ENCODE data around the gene VGLL4.
"Not testable (repeated sequence)": the region's sequence is repeated elsewhere in the genome, so short reads cannot be mapped to it uniquely, and the experiment has no call there.

The VGLL4 gene
- total RNA-seq, result 12.9 to 84.1 (median 53.0) reads per million in 18 experiments

GRCh38 chr3:11643605-11644087 is at the start of gene VGLL4:
TSS of gene VGLL4 (minus strand) at chr3:11643915. CDS start at chr3:11643518, 397 bp downstream.
- peak; percentile 76 to 88 for DNase-seq

GRCh38 chr3:11692532-11692813 is 48.8 kb upstream of the VGLL4 start:
- DNase-seq, result no peak

- no peak for DNase-seq
These were observed 48.2 kb upstream of the VGLL4 start for GRCh38 chr3:11691767-11692531.

DNA sequence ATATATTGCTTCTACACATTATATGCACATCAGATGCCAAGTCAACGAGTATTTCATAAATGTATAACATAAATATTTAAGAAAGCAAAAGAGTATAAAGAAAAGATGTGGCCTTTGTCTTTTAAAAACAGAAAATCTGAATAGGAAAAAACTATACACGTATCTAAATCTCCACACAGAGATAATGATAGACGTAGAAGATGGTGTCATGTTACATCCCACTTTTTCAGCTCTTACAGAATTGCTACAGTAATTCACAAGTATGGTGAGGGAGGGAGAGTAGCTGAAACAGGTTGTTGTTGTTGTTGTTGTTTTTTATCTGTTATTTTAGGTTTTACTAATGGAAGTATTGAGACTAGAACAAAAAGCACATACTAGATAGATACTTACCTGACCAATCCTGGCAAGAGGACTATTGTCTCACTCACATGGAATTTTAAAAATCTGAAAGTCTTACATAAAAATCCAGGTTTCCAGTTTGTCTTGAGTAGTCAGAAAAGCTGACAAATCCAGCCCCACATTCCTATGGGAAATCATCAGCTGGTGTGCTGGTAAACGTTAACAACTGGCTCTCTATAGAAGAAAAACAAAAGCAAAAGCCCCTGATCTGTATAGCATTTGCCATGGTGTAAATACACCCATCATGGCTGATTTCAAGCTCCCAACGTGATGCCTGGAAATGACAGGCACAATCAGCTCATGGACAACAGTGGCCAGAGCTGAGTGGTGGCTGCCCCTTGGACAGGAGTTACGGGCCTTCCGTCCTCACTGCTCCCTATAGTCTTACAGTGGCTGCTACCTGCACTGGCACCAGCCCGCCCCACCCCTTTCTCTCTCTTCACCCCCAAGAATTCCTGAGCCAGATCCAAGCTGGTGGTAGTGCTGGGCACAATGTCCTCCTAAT is 47.4 kb upstream of the VGLL4 start:
- no peak for DNase-seq

DNA sequence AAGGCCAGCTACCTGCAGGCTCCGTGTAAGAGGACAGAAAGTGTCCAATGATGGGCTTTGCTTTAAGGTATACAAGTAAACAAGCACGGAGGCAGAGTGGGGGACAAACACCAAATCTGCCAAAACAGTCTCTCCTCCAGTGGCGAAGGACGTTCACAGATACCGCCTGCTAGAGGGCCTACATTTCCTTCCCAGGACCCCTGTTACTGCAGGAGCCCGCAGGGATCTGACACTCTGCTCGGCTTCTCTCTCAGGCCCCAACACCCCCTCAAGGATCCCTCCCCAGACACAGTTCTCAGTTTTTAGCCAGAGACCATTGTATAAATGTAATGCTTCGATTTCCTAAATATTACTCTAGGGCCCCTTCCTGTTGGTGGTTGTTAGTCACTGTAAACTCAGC is 46.0 kb upstream of the VGLL4 start:
- DNase-seq, result no peak

- DNase-seq, result not testable (repeated sequence)
These were observed 41.3 kb upstream of the VGLL4 start for GRCh38 chr3:11684980-11685379.

DNA sequence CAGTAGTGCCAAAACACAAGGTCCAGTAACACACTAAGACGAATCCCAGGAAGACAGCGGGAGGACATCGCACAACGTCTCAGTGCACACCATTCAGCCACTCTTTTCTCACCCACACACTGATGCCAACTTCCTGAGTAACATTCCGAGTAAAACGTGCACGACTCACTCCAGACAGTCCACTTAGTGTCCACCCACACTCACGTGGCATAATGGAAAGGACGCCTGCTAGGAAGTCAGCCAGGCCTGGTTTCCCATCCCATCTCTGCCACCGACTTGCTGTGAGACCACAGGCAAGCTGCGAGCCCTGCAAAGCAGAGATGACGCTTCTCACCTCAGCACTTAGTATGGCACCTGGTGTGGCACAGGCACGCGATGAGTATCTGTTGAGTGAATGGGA is 36.8 kb upstream of the VGLL4 start:
- no peak for DNase-seq

GRCh38 chr3:11679964-11680363 is 36.2 kb upstream of the VGLL4 start:
- no peak for DNase-seq

- no peak for DNase-seq
These were observed 28.6 kb upstream of the VGLL4 start for GRCh38 chr3:11672363-11672762.

DNA sequence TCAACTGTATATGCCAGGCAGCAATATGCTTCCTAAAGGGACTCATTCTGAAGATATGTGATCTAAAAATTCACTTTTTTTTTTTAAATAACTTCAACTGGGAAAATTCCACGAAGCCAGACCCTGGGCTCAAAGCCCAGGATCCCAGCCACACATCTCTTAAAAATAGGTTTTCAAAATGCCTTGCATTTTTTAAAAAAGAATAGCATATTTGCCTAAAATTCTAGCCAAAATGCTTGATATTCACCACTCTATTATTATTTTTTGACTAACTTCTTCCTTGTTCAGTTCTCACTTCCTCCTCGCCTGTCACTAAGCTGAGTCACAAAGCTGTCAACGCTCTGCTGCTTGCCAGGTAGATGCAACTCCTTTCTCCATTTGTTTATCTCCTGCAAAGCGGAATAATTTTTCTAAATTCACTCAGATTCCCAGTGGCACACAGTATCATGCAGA is 28.0 kb upstream of the VGLL4 start:
- DNase-seq, result peak in 1 of 2 donors; percentile 15

- no peak for DNase-seq
These were observed 24.8 kb upstream of the VGLL4 start for GRCh38 chr3:11668243-11669235.

GRCh38 chr3:11665331-11665730 is 21.6 kb upstream of the VGLL4 start:
- no peak for DNase-seq

- DNase-seq, result no peak
These were observed 18.8 kb upstream of the VGLL4 start for GRCh38 chr3:11662392-11662990.

- peak in 1 of 2 donors; percentile 34 for DNase-seq
These were observed 18.1 kb upstream of the VGLL4 start for GRCh38 chr3:11661827-11662226.

- DNase-seq, result no peak
These were observed 17.4 kb upstream of the VGLL4 start for GRCh38 chr3:11661052-11661656.

GRCh38 chr3:11660242-11660641 is 16.5 kb upstream of the VGLL4 start:
- no peak for DNase-seq

DNA sequence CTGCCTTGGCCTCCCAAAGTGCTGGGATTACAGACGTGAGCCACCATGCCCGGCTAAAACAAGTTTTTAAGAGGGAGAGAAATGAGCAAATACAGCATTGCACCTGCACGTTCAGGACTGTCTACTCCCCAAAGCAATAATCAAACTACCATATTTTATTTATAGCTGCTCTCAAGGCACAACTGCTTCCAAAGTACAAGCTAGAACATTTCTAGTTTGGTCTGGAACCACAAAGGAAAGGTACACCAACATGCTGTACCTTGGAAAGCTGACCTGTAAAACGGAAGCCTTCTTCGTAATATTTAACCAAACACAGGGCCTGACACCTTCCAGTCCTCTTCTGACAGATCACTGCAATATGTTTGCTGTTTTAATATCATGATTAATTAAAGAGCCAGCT is 14.5 kb upstream of the VGLL4 start:
- no peak for DNase-seq

GRCh38 chr3:11655196-11655928 is 11.6 kb upstream of the VGLL4 start:
- DNase-seq, result no peak

DNA sequence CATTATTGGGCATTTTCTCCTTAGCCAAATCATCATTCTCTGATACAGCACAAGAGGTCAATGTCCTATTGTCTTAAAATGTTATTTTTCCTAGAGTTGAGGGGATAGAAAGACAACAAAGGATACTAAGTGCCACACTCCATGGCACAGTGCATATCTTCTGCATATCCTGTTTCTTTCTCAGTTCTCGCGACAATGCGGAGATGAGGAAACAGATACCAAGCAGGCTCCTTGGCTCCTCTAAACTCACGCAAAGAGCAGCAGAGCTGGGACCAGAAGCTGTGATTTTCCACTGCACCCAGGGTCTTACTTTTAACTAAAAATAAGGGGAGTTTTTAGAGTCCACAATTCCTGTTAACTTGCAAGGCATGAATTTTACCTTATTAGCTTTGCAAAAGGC is 10.5 kb upstream of the VGLL4 start:
- no peak for DNase-seq

GRCh38 chr3:11653298-11654055 is 9.8 kb upstream of the VGLL4 start:
- DNase-seq, result no peak

Data from inflammatory macrophage (primary cell).